ENCODE data around the gene LYPLAL1.

DNA sequence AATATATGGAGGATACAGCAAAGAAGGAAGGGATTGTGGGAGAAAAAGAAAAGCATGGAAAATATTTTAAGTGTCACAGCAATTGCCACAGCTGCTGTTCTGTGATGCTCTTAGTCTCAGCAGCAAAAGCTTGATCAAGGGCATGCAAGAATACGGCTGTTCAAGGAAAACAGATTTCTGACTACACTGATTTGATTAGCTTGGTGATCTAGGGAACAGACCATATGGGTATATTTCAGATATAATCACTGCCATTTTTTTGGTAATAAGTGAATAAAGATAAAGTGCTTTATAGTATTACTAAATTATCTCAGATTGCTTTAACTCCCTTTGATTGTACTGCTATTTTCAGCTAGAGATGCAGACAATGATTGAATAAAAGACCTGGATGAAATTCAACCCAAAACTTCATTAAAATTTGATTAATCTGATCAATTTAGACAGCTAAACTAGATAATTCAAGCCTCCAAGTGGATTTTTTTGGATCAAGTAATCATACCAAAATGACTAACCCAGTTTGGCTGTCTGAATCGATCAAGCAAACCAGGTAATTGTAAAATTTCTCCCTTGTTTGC lies 33.3 kb upstream of the LYPLAL1 start:
- TF ChIP-seq ZFX (CRISPR knock-in tag; IDR thresholded peaks at IDR 0.05), result no peak
- TF ChIP-seq BACH1 (tag; IDR thresholded peaks at IDR 0.05), result no peak
